B cell (primary cell): Measurements from ENCODE around the gene TRDN. TPM values are rescaled to one million over a fixed set of nuclear protein-coding genes. Genes with fewer than 3 reads are reported as not detected.

ENCODE experiments used
- ATAC-seq: fragments of 200-7000 bp; cut with Tn5 transposase; one replicate; pipeline ENCODE4 v1.10.0; 2021; ENCODE audit warnings: low read depth, mild to moderate bottlenecking, moderate number of reproducible peaks, moderate library complexity
- CTCF ChIA-PET: fragments of 350-600 bp; sonication (Branson Sonifier 250); formaldehyde crosslinking; loops from one replicate; lab custom pipeline; 2021; ENCODE audit warnings: antibody characterized with exemption, inconsistent platforms; lab: Charles Lee
- POLR2A ChIA-PET: fragments of 350-600 bp; sonication (Branson Sonifier 250); formaldehyde crosslinking; loops from one replicate; lab custom pipeline; 2021; ENCODE audit warnings: antibody characterized with exemption; lab: Charles Lee
- DNase-seq: peaks from one replicate; pipeline ENCODE4 v3.0.0; 2013
- H2AFZ ChIP-seq: 2 replicates; pipeline ENCODE4 v1.6.1; 2012; ENCODE audit warnings: mild to moderate bottlenecking, low read depth, low read length; ENCODE audit not compliant: insufficient read depth, poor library complexity, severe bottlenecking
- H3K27ac ChIP-seq, 2 donors: 1 replicate in 1 of 2; 2 replicates in 1 of 2; pipeline ENCODE4 v1.5.1; 2012 to 2013; ENCODE audit warnings: low read length in 2 of 2, mild to moderate bottlenecking in 2 of 2, moderate library complexity in 1 of 2
- H3K27me3 ChIP-seq, 4 experiments: fragments of 200-600 bp in 1 of 4; sonication (generic) in 1 of 4; replicated peaks in 1 of 4; 1 replicate in 2 of 4; 2 replicates in 2 of 4; pipeline versions ENCODE4 v1.6.1 to v1.7.0; 2013 to 2016; ENCODE audit warnings: low read length in 3 of 4, mild to moderate bottlenecking in 2 of 4, mixed read lengths in 1 of 4, moderate library complexity in 1 of 4; ENCODE audit not compliant: insufficient read depth in 4 of 4, control insufficient read depth in 3 of 4; ENCODE audit errors: control extremely low read depth in 1 of 4
- H3K36me3 ChIP-seq, 2 experiments: replicated peaks in 1 of 2; 1 replicate in 1 of 2; 2 replicates in 1 of 2; pipeline versions ENCODE4 v1.6.1 to v1.7.1; 2013; ENCODE audit warnings: low read length in 1 of 2; ENCODE audit not compliant: insufficient read depth in 2 of 2, control insufficient read depth in 1 of 2; ENCODE audit errors: control extremely low read depth in 1 of 2, extremely low read depth in 1 of 2
- H3K4me1 ChIP-seq, 2 donors: fragments of 200-600 bp in 1 of 2; sonication (generic) in 1 of 2; 1 replicate in 1 of 2; 2 replicates in 1 of 2; pipeline versions ENCODE4 v1.5.1 to v1.6.1; 2013 to 2017; ENCODE audit warnings: low read length in 2 of 2; ENCODE audit not compliant: control insufficient read depth in 2 of 2, insufficient read depth in 2 of 2
- H3K4me2 ChIP-seq: replicated peaks from 2 replicates; pipeline ENCODE3; 2012; ENCODE audit warnings: mild to moderate bottlenecking, low read depth, low read length; ENCODE audit not compliant: poor library complexity, severe bottlenecking
- H3K4me3 ChIP-seq, 5 experiments: fragments of 200-600 bp in 1 of 5; sonication (generic) in 1 of 5; 1 replicate in 3 of 5; 2 replicates in 2 of 5; pipeline versions ENCODE4 v1.5.1 to v1.7.0; 2011 to 2016; ENCODE audit warnings: low read length in 4 of 5, mild to moderate bottlenecking in 4 of 5, low read depth in 2 of 5, control low read depth in 1 of 5, moderate library complexity in 1 of 5; ENCODE audit not compliant: insufficient read depth in 1 of 5; ENCODE audit errors: control extremely low read depth in 1 of 5, extremely low read depth in 1 of 5
- H3K79me2 ChIP-seq: fragments of 200-600 bp; sonication (generic); one replicate; pipeline ENCODE4 v1.6.0; 2016; ENCODE audit warnings: low read length; ENCODE audit not compliant: control insufficient read depth, insufficient read depth
- H3K9ac ChIP-seq: fragments of 200-600 bp; sonication (generic); 2 replicates; pipeline ENCODE4 v1.6.1; 2017; ENCODE audit warnings: mild to moderate bottlenecking, low read length, moderate library complexity
- H3K9me3 ChIP-seq, 3 donors: one replicate each; pipeline versions ENCODE4 v1.6.1 to v1.7.1; 2013; ENCODE audit warnings: low read length in 2 of 3; ENCODE audit not compliant: control insufficient read depth in 2 of 3, insufficient read depth in 1 of 3; ENCODE audit errors: control extremely low read depth in 1 of 3
- H4K20me1 ChIP-seq: 2 replicates; pipeline ENCODE4 v1.6.0; 2012; ENCODE audit warnings: mild to moderate bottlenecking, low read length; ENCODE audit not compliant: insufficient read depth, control insufficient read depth, poor library complexity, severe bottlenecking
- H3K27ac Mint-ChIP-seq: one replicate; pipeline ENCODE4 v1.8.0; 2021; ENCODE audit warnings: mixed read lengths
- H3K27me3 Mint-ChIP-seq: one replicate; pipeline ENCODE4 v1.8.0; 2021; ENCODE audit warnings: mixed read lengths
- H3K4me1 Mint-ChIP-seq: one replicate; pipeline ENCODE4 v1.8.0; 2021; ENCODE audit warnings: mixed read lengths
- H3K4me3 Mint-ChIP-seq: one replicate; pipeline ENCODE4 v1.8.0; 2021; ENCODE audit warnings: mixed read lengths
- H3K9me3 Mint-ChIP-seq: one replicate; pipeline ENCODE4 v1.8.0; 2022; ENCODE audit warnings: mixed read lengths; ENCODE audit not compliant: insufficient read depth
- EZH2 ChIP-seq: IDR thresholded peaks from 2 replicates; pipeline ENCODE4 v1.6.1; 2012; ENCODE audit warnings: borderline replicate concordance, low read depth, mild to moderate bottlenecking, moderate library complexity, low read length; ENCODE audit not compliant: insufficient read depth, poor library complexity, severe bottlenecking
- WGBS: methylation state at CpG from one replicate; pipeline ENCODE4 v1.1.5; 2013; ENCODE audit warnings: missing lambda C conversion rate; ENCODE audit not compliant: insufficient coverage; 5-methylcytosine and 5-hydroxymethylcytosine counted together
- intact Hi-C: fragments of 100-400 bp; cut with micrococcal nuclease; formaldehyde crosslinking; loops from one replicate; pipeline ENCODE4 v1.10.0; 2022
- polyA plus RNA-seq: library from polyadenylated mRNA; depleted of rRNA; stranded (reverse); fragments of >200 nt; gene quantifications from 2 replicates; pipeline ENCODE4 v1.2.3, GENCODE V29; 2012
- total RNA-seq, 2 donors: library from RNA; stranded (reverse); fragments of 120-200 nt in 1 of 2; gene quantifications; 1 replicate in 1 of 2; 2 replicates in 1 of 2; pipeline versions ENCODE4 v1.2.3 to v1.2.4, GENCODE V29; 2013 to 2022
- TF ChIP-seq, protein P1 (sequence below): fragments of 200-600 bp; IDR thresholded peaks from one replicate; pipeline ENCODE4 v1.8.0; 2022; ENCODE audit warnings: antibody characterized with exemption, mild to moderate bottlenecking

The TRDN gene
- total and polyA plus RNA-seq, 2 donors (not counting 1 experiment from before 2014, with no cell fraction given): not detected

DNA sequence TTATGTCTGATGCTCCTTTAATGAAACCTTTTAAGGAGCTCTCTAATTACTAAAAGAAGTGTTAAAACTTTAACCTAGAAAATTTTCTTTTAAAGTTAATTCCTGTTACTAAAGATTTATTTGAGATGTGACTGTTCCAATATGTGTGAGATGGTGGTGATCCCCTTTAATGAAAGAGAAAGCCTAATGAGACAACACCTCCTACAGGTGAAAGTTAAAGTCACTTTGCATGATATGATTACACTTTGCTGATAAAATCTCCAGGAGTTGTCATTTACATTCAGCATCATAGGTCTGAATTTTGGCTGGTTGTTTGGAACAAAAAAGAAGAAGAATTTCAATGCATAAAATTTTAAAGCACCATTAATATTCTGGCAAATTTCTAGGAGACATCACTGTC is 307.4 kb downstream of the TRDN start:
- POLR2A ChIA-PET: no interaction called here
- Histone ChIP-seq H3K36me3 (no peaks in the 10 kb centered on the region), H4K20me1 (no peaks in the 10 kb centered on the region), H3K27me3 (no peaks in the 10 kb centered on the region), H3K27ac (no peak overlapping the region), H3K4me2 (no peak overlapping the region), H3K4me3 (no peak overlapping the region), H2AFZ (no peak overlapping the region), H3K9ac (no peak overlapping the region), H3K79me2 (no peaks in the 10 kb centered on the region), H3K9me3 (no peaks in the 10 kb centered on the region), H3K4me1 (no peaks in the 10 kb centered on the region)
- intact Hi-C loops: no loop called here
- Mint-ChIP-seq H3K4me3 (no peak overlapping the region), H3K27me3 (no peaks in the 10 kb centered on the region), H3K27ac (no peak overlapping the region), H3K4me1 (no peaks in the 10 kb centered on the region), H3K9me3 (no peaks in the 10 kb centered on the region)
- CTCF ChIA-PET: no interaction called here
- DNase-seq (no peak), ATAC-seq (no peak)
- TF ChIP-seq, protein P1, sequence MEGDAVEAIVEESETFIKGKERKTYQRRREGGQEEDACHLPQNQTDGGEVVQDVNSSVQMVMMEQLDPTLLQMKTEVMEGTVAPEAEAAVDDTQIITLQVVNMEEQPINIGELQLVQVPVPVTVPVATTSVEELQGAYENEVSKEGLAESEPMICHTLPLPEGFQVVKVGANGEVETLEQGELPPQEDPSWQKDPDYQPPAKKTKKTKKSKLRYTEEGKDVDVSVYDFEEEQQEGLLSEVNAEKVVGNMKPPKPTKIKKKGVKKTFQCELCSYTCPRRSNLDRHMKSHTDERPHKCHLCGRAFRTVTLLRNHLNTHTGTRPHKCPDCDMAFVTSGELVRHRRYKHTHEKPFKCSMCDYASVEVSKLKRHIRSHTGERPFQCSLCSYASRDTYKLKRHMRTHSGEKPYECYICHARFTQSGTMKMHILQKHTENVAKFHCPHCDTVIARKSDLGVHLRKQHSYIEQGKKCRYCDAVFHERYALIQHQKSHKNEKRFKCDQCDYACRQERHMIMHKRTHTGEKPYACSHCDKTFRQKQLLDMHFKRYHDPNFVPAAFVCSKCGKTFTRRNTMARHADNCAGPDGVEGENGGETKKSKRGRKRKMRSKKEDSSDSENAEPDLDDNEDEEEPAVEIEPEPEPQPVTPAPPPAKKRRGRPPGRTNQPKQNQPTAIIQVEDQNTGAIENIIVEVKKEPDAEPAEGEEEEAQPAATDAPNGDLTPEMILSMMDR: no peak
- no peak for TF ChIP-seq EZH2

DNA sequence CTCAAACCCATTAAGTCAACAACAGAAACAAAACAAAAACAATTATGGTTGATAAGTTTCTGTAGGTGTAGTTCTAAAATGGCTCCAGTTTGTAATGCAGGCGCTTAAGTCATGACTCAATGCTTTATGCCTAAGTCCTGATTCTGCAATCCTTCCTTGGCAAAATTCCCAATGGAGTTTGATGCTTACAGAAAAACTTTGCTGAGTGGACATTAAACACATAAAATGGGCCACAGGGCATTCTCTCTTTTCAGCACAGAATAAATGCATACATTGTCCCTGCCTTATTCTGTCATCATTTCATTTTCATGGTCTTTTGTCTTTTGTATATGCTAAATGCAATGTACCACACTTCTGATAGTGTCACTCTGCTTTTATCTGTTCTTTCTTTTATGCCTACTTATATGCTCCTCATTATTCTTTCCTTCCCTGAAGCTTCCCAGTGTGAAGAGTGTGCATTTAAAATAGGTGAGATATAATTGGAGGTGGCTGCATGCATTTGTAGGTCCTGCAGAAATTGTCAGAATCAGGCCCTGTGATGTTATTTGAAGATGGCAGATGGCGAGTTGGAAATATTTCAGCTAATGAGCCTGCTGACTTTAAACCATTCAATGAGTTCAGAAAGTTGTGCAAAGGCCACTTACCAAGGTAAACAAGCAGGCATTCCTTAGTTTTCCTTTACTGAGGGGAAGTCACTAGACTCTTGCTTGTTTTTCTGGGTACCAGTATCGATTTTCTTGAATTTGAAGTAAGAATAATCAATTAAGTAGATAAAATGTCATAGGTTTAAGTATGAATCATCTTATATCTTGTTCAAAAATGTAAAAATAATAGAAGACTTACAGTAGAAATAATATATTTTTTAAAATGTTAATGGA is 313.1 kb downstream of the TRDN start:
- H3K4me1 ChIP-seq: no peaks in the 10 kb centered on the region
- no peak for TF ChIP-seq EZH2
- TF ChIP-seq, protein P1: no peak
- intact Hi-C loops: no loop called here
- CTCF ChIA-PET: no interaction called here
- Mint-ChIP-seq H3K27me3 (no peaks in the 10 kb centered on the region), H3K9me3 (no peaks in the 10 kb centered on the region), H3K27ac (no peak overlapping the region), H3K4me3 (no peak overlapping the region), H3K4me1 (no peaks in the 10 kb centered on the region)
- no peak overlapping the region for H3K27ac ChIP-seq
- H3K79me2 ChIP-seq: no peaks in the 10 kb centered on the region
- no CpG with 5 or more reads among the region's 3 CpGs for WGBS
- DNase-seq (no peak), ATAC-seq (no peak)
- H3K36me3 ChIP-seq: no peaks in the 10 kb centered on the region
- no peak overlapping the region for H3K9ac ChIP-seq
- no peak overlapping the region for H3K4me2 ChIP-seq
- no peak overlapping the region for H3K4me3 ChIP-seq
- no peak overlapping the region for H2AFZ ChIP-seq
- POLR2A ChIA-PET: no interaction called here
- no peaks in the 10 kb centered on the region for H4K20me1 ChIP-seq
- no peaks in the 10 kb centered on the region for H3K27me3 ChIP-seq
- no peaks in the 10 kb centered on the region for H3K9me3 ChIP-seq
